ENCODE results near the gene ELMOD3.

DNA sequence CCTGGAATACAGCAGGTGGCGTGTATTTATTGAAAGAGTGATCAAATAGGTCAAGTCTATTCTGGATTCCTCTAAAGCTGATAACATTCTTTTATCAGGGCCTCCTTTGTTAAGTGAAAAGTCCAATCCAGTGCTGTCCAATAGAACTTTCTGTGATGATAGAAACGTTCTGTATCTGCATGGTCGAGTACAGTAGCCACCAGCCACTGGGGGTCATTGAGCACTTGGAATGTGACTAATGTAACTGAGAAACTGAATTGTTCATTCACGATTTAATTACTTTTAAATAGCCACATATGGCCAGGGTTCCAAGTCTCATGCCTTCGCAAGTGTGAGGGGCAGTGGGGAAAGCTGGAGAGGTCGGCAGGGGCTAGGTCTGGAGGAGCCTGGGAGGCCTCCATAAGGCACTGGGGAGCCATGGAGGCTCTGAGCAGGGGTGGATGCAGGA, 84.5 kb downstream of the ELMOD3 start:
- TF ChIP-seq, protein P1, sequence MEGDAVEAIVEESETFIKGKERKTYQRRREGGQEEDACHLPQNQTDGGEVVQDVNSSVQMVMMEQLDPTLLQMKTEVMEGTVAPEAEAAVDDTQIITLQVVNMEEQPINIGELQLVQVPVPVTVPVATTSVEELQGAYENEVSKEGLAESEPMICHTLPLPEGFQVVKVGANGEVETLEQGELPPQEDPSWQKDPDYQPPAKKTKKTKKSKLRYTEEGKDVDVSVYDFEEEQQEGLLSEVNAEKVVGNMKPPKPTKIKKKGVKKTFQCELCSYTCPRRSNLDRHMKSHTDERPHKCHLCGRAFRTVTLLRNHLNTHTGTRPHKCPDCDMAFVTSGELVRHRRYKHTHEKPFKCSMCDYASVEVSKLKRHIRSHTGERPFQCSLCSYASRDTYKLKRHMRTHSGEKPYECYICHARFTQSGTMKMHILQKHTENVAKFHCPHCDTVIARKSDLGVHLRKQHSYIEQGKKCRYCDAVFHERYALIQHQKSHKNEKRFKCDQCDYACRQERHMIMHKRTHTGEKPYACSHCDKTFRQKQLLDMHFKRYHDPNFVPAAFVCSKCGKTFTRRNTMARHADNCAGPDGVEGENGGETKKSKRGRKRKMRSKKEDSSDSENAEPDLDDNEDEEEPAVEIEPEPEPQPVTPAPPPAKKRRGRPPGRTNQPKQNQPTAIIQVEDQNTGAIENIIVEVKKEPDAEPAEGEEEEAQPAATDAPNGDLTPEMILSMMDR (IDR thresholded peaks at IDR 0.05), result no peak
- no peak for TF ChIP-seq POLR2A (IDR thresholded peaks at IDR 0.05)

Measured in suprapubic skin (tissue), 3 donors.